ENCODE data around the gene PPP1R3C.

GRCh38 chr10:91621483-91622113, 11.3 kb downstream of the PPP1R3C start:
- no peak for TF ChIP-seq POLR2A (IDR thresholded peaks at IDR 0.05; ENCODE audit: low read length)
- TF ChIP-seq GATA1 (IDR thresholded peaks at IDR 0.05; ENCODE audit: low read depth, low read length) = no peak

Data from erythroblast (primary cell).